GM12801 (cell line): Measurements from ENCODE around the gene EFCAB6.

Experiments
- CTCF ChIP-seq: IDR thresholded peaks from one replicate; pipeline ENCODE4 v1.5.1; 2011; ENCODE audit warnings: control low read depth; ENCODE audit not compliant: insufficient read length; ENCODE audit errors: extremely low read depth

EFCAB6 gene

GRCh38 chr22:43505423-43505822 is 306.7 kb downstream of the EFCAB6 start:
- no peak for TF ChIP-seq CTCF

- no peak for TF ChIP-seq CTCF
Measured at GRCh38 chr22:43504666-43505261, 307.3 kb downstream of the EFCAB6 start.

- no peak for TF ChIP-seq CTCF
Measured at GRCh38 chr22:43504068-43504467, 308.0 kb downstream of the EFCAB6 start.

- TF ChIP-seq CTCF = no peak
Measured at GRCh38 chr22:43502306-43502874, 309.7 kb downstream of the EFCAB6 start.

- TF ChIP-seq CTCF = no peak
Measured at GRCh38 chr22:43501878-43502277, 310.2 kb downstream of the EFCAB6 start.

- TF ChIP-seq CTCF = no peak
Measured at GRCh38 chr22:43500792-43501785, 311.0 kb downstream of the EFCAB6 start.

- no peak for TF ChIP-seq CTCF
Measured at GRCh38 chr22:43498856-43499253, 313.2 kb downstream of the EFCAB6 start.
